ENCODE measurements around the gene TBC1D14. TPM values are rescaled to one million over a fixed set of nuclear protein-coding genes. Genes with fewer than 3 reads are reported as not detected.

TBC1D14 gene
- polyA plus RNA-seq, 1 of the 3 experiments (the other 2 are of a cell fraction) = 39.5 TPM

GRCh38 chr4:6915041-6916005 lies 5.7 kb downstream of the TBC1D14 start (continued):
- TF ChIP-seq, protein P1, sequence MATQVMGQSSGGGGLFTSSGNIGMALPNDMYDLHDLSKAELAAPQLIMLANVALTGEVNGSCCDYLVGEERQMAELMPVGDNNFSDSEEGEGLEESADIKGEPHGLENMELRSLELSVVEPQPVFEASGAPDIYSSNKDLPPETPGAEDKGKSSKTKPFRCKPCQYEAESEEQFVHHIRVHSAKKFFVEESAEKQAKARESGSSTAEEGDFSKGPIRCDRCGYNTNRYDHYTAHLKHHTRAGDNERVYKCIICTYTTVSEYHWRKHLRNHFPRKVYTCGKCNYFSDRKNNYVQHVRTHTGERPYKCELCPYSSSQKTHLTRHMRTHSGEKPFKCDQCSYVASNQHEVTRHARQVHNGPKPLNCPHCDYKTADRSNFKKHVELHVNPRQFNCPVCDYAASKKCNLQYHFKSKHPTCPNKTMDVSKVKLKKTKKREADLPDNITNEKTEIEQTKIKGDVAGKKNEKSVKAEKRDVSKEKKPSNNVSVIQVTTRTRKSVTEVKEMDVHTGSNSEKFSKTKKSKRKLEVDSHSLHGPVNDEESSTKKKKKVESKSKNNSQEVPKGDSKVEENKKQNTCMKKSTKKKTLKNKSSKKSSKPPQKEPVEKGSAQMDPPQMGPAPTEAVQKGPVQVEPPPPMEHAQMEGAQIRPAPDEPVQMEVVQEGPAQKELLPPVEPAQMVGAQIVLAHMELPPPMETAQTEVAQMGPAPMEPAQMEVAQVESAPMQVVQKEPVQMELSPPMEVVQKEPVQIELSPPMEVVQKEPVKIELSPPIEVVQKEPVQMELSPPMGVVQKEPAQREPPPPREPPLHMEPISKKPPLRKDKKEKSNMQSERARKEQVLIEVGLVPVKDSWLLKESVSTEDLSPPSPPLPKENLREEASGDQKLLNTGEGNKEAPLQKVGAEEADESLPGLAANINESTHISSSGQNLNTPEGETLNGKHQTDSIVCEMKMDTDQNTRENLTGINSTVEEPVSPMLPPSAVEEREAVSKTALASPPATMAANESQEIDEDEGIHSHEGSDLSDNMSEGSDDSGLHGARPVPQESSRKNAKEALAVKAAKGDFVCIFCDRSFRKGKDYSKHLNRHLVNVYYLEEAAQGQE (IDR thresholded peaks at IDR 0.05; ENCODE audit: low read depth, low read length) = no peak
- TF ChIP-seq YY1 (IDR thresholded peaks at IDR 0.05; ENCODE audit: low read depth) (no peak), RXRA (IDR thresholded peaks at IDR 0.05; ENCODE audit: borderline replicate concordance, low read depth) (no peak), GABPA (IDR thresholded peaks at IDR 0.05; ENCODE audit: low read depth) (no peak)

DNA sequence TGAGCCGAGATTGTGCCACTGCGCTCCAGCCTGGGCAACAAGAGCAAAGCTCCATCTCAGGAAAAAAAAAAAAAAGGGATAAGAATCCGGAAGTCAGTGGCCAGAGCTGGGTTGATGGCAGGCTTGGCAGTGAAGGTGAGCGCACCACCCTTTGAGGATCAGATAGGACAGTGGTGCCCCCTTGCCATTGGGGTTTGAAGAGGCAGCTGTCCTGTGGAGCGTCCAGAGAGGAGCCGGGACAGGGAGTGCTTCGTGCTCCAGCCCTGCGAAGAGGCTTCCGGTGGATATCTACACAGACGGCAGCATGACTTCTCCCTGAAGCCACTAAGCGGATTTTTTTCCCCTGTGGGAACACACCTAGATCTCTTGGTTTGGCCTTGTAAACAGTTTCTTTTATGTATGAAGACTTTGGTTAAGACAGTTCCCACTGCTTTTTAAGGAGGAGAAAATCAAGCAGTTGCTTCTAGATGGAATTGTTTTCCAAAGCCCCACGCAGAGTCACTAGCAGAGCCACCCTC lies 6.5 kb downstream of the TBC1D14 start:
- H3K79me2 ChIP-seq (ENCODE audit: insufficient read depth) = peaks cover 18% of the 10 kb centered on the region; the same call in 1 of the 2 replicates
- no peak overlapping the region for H2AFZ ChIP-seq (ENCODE audit: low read depth)
- POLR2A ChIA-PET = no interaction called here
- TF ChIP-seq PBX3 (IDR thresholded peaks at IDR 0.05) (no peak), FOXJ3 (CRISPR knock-in tag; IDR thresholded peaks at IDR 0.05) (no peak), GABPA (IDR thresholded peaks at IDR 0.05; ENCODE audit: low read depth) (no peak), YY1 (IDR thresholded peaks at IDR 0.05; ENCODE audit: low read depth) (no peak), USF1 (IDR thresholded peaks at IDR 0.05; ENCODE audit: borderline replicate concordance, low read depth) (no peak)
- TF ChIP-seq, protein P2, sequence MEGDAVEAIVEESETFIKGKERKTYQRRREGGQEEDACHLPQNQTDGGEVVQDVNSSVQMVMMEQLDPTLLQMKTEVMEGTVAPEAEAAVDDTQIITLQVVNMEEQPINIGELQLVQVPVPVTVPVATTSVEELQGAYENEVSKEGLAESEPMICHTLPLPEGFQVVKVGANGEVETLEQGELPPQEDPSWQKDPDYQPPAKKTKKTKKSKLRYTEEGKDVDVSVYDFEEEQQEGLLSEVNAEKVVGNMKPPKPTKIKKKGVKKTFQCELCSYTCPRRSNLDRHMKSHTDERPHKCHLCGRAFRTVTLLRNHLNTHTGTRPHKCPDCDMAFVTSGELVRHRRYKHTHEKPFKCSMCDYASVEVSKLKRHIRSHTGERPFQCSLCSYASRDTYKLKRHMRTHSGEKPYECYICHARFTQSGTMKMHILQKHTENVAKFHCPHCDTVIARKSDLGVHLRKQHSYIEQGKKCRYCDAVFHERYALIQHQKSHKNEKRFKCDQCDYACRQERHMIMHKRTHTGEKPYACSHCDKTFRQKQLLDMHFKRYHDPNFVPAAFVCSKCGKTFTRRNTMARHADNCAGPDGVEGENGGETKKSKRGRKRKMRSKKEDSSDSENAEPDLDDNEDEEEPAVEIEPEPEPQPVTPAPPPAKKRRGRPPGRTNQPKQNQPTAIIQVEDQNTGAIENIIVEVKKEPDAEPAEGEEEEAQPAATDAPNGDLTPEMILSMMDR (IDR thresholded peaks at IDR 0.05) = no peak
- H4K20me1 ChIP-seq (ENCODE audit: insufficient read depth) = peaks cover 7% of the 10 kb centered on the region; the same call in 1 of the 2 replicates
- H3K36me3 ChIP-seq (replicated peaks in 1 of 2; ENCODE audit: control insufficient read depth in 1 of 2, insufficient read depth in 2 of 2, low read length in 1 of 2) = no peaks in the 10 kb centered on the region
- no peak for DNase-seq
- H3K9me2 ChIP-seq = no peaks in the 10 kb centered on the region
- no peak overlapping the region for H3K27ac ChIP-seq (ENCODE audit: low read depth in 2 of 2, low read length in 1 of 2)
- H3F3A ChIP-seq (replicated peaks; ENCODE audit: insufficient read depth) = no peaks in the 10 kb centered on the region
- H3K4me2 ChIP-seq = 0 out of 2 replicates have a peak overlapping the region, but pooled peaks have one; percentile 3
- no peaks in the 10 kb centered on the region for H3K9me3 ChIP-seq
- CTCF ChIA-PET = interaction anchor here (0.9 to 1.9 kb wide), 4 partner anchors 10 to 29 kb away, joined by 3 to 10 read pairs (median 3); no protein-coding TSS in a partner anchor
- H3K4me3 ChIP-seq (ENCODE audit: low read depth in 2 of 2, low read length in 1 of 2) = no peak overlapping the region
- peaks cover 12 to 31% of the 10 kb centered on the region in 2 experiments; a peak in 2 of 4 replicates for H3K4me1 ChIP-seq (ENCODE audit: control insufficient read depth in 1 of 2, insufficient read depth in 2 of 2, low read depth in 1 of 2, low read length in 1 of 2)
- WGBS (ENCODE audit: low lambda C conversion rate) = 92% methylated on average over 10 of the region's 12 CpGs
- H3K27me3 ChIP-seq (ENCODE audit: insufficient read depth) = no peaks in the 10 kb centered on the region
- no peak overlapping the region for H3K9ac ChIP-seq
